Stimulated activated CD8-positive, alpha-beta memory T cell treated with anti-CD3 and anti-CD28 coated beads, Interleukin-15, amount 100 ng/mL, for 48 hours (primary cell): Measurements from ENCODE around the gene CLRN3.

Source experiments
- DNase-seq, 2 donors: peaks; one replicate each; pipeline ENCODE4 v3.0.0-alpha.2; 2020; ENCODE audit warnings: low read depth in 2 of 2

CLRN3 gene

DNA sequence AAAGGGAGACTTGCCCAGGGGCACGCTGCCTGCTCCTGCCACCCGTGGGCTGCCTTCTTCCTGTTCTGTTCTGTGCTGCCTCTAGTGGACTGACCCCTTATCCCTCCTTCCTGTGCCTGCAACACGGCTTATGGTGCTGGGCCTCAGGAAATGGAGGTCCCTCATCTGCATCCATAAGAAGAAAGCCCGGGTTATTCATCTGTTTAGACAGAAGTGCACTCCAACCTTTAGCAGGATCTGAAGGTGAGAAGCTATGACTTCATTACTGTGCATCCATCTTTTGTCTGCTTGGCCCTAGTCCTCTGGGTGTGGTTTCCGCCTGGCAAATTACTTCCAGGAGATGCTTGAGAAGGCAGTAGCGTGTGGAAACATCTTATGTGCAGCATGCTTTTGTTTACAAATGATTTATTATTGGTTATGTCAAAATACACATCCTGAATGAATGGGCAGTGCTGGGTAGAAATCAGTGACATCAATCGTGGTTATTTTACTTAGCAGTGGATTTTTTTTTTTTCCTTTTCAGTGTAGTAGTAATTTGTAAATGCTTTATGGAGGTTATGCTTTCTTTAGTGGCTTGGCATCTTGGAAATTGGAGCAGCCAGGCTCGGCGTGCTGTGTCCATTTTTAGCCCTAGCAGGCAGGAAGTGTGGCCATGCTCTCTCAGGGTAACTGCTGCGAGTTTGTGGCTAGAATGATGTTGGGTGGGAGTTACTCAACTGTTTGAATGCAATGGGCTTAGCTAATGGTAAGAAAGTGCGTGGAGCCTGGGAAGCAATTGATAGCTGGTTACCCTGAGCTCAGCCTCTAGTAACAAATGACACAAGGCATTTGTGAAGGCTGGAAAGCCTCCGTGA lies 26.9 kb upstream of the CLRN3 start:
- no peak for DNase-seq

DNA sequence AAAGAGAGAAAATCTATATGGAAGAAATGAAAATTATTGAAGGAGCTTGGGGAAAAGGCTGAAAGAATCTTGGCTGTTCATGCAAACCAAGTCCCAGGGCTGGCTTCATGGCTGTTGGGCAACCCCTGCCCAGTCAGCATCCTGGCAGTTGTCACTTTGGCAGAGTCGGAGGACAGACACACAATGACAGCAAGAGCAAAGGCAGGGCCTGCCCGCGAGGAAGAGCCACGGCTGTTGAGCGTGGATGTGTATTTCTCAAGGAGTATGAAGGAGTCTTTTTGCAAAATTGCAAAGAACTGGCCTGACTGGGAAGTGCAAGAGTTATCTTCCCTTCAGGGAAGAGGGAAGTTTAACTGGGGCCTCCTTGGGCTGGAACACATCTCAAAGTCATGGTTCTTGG lies 25.8 kb upstream of the CLRN3 start:
- no peak for DNase-seq

DNA sequence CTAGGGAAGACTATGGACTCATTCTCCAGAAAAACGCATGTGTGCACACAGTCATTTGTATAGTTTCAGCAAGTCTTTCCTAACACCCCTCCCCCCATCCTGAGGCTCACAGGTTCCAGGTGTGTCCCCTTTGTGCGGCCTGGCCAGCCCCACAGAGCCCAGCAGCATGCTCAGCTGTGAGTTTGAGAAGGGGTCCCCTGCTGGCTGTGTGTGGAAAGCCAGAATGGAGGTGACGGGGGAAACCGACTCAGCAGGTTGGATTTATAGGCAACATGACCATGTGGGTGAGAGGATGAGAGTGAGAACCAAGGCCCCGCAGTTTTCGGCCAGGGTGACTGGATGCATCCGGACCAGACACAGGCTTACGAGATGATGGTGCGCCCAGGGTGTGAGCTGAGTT lies 24.1 kb upstream of the CLRN3 start:
- DNase-seq = no peak

DNA sequence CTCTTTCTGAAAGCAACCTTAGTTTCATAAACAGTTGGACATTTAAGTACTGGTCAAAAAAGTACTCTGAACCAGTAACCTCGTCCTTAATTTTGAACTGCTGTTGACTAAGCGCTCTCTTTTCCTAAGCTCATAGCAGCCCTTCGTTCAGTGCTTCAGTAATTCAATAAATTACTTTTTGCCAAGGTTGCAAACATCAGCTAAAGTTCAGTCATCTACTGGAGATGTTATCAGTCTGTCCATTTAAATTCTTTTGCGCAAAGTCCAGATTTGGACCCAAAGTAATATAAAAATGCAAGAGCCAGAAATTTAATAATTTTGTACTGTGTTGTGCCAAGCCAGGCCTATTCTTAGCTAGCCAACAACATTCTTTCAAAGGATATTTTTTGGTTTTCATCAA lies 22.6 kb upstream of the CLRN3 start:
- DNase-seq = no peak

DNA sequence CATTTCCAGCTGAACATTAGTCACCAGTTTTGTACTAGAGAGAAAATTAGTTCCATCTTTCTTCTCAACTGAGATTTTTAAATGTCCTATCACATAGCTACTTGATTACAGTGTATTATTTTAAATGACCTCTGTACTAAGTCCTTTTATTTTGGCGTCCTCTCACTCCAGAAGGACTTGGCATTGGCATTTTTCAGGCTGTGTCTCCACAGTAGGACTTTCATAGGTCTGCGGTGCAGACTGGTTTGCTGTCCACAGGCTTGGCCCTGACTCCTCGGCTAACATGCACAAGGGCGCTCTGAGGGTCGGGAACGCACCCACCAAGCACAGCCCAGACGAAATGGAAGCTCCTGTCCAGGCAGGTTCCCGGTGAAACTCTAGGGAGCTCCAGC lies 20.6 kb upstream of the CLRN3 start:
- no peak for DNase-seq

DNA sequence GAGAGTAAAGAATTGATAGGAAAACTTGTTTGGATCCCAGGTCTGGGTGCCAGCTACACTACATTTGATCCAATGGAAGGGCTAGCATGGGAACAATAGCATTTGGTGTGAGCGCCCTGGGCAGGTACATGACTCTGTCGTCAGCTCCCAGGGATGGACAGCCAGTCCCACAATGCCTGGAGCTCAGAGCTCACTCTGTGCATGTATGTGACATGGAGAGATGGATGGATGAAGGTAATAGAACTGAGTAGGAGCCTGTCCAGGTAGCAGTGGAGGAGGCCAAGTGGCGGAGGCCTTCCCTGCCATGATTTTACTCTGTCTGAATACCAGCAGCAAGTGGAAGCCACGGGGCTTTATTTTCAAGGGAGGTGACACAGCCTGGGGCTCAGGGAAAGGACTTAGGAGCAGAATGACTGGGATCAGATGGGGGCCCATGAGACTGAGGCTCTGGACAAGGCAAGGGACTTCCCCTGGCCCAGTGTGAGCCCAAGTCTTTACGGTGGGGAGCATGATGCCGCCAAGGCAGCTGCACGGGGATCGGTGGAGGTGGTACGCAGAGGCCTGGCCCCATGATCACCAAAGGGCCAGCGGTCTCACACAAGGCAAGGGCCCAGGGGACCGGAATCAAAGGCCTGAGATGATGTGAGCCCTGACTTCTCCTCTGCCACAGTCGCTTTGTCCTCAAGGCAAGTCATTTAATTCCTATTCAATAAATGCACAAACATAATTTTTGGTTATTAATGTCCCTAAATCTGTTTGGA lies 20.0 kb upstream of the CLRN3 start:
- DNase-seq = no peak

DNA sequence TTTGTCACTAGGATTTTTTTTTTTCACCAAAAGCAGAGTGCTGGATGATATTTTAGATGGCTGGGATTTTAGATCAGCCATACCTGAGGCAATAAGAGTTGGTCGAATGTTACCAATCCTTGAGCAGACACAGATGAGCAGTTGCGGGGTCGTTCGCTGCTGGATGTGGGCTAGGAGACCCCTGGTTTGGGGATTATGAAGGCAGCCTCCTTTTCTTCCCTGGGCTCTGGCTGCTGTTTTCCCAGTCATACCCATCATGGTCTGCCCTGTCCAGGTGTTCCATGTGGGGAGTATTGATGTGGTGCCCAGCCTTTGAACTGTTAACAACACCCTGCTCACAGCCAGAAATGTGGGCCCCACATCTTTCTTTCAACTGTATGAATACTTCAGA lies 19.1 kb upstream of the CLRN3 start:
- no peak for DNase-seq

DNA sequence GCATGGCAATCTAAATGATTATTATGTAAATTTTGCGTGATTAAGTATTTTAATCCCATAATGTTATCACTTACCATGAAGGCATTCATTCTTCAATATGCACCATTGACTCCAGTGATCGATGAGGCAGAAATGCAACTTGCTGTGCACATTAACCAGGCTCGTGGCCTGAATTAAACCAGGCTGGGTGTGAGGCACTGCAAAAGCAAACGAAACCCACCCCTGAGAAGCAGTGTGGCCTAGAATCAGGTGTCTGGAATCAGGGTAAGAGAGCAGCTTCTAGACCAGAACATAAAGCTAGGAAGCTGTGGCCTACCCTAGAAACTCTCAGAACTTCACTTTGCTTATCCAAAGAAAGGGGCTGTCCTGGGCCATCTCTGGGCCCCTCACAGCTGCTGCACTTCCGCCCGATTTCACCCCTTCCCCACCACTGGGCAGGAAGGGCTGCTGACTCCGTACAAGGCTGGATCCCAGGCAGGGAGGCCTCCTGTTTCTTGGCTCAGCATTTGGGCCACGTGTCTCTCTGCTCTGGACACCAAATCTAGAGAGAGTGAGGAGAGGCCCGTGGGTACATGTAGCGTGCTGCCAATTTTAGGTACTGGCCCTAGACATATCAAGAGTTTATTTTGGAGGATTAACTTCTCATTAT lies 18.6 kb upstream of the CLRN3 start:
- no peak for DNase-seq

DNA sequence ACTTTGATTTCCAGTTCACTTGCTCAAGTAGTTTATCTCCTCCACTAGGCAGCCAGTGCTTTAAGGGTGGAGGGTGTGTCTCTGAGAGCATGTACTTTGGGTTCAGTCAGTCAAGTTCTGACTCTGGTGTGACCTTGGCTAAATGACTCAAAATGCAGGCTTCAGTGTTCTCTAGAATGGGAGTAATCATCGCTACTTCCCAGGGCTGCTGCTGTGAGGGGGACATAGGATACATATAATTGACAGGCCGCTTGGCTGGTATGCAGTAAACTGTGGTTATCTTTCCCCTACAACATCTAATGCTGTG lies 17.7 kb upstream of the CLRN3 start:
- no peak for DNase-seq

DNA sequence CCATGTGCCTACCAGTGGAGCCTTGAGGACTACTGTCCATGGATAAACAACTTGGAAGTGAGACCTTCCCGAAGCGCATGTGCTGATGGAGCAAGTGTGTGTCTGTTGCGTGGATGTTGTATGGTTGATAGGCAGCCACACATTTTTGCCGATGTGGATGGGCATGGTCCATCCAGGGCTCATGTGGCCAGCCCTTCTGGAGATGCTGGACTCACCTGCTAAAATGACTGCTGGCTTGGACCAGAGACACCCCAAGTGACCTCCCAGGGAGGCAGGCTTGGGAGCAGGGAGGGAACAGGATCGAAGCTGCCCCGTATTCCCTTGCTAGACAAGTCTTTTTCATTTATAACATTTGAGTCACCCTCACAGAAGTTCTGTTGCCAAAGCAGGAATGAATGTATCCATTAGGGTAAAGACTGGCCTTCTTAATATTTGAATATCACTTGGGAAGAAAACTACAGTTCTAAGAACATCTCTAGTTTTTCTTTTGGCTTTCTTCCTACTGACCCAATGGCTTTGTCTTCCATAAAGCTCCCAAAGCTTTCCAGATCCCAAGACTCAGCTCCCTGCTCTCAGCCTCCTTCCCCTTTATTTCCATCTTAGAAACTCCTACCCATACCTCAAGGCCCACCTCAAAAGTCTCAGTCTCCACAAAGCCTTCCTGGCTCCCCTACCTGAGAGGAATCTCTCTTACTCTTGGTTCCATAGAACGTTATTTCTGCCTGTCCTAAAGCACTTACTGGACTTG lies 17.1 kb upstream of the CLRN3 start:
- no peak for DNase-seq

DNA sequence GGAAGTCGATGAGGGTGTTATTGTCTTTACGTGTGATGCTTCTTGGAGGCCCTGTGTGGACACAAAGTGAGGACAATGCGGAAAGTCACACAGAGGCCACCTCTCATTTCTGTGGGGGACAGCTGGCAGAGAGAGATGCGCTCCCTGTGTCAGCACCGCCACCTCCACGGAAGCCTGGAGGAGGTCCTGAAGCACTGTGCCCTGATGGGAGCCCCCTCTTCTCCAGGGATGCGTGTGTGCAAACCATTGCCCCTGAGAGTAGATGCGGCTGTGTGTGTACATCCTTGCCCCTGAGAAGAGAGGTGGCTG lies 16.2 kb upstream of the CLRN3 start:
- no peak for DNase-seq

DNA sequence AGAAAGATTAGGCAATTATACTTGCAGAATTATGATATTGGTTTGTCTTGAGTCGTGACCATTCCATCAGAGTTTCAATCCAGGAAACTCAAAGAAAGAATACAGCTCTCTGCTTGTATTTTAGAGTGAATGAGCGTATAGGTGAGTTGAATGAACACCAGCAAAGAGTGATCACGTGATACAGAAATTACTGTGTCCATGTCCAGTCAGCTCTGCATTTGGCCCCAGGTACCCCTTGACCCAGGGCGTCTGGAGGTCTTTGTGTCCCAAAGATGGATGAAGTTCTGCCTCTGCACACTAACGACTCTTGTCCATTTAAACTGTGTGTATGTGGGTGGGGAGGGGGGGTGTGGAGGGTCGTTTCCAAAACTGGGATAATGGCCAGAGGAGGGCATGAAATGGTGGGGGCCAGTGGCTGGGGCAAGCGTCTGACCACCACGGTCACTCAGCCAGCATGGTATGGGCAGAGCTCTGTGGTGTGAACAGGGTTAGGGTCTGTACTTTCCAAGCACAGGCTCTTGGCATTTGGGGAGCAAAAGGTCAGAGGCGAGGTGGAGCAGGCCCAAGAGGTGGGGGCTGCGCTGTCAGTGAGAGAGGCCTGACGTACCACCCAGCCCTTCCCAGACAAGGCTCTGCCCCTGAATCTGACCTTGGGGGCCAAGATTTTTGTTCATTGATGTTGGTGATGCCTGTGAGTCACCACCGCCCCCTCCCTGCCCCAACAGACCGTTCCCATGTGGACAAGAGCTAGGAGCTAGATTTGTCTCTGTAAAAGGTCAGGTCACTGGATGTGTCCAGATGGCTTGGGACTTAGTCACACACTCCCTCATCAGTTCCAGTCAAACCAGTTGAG lies 15.6 kb upstream of the CLRN3 start:
- DNase-seq = no peak

DNA sequence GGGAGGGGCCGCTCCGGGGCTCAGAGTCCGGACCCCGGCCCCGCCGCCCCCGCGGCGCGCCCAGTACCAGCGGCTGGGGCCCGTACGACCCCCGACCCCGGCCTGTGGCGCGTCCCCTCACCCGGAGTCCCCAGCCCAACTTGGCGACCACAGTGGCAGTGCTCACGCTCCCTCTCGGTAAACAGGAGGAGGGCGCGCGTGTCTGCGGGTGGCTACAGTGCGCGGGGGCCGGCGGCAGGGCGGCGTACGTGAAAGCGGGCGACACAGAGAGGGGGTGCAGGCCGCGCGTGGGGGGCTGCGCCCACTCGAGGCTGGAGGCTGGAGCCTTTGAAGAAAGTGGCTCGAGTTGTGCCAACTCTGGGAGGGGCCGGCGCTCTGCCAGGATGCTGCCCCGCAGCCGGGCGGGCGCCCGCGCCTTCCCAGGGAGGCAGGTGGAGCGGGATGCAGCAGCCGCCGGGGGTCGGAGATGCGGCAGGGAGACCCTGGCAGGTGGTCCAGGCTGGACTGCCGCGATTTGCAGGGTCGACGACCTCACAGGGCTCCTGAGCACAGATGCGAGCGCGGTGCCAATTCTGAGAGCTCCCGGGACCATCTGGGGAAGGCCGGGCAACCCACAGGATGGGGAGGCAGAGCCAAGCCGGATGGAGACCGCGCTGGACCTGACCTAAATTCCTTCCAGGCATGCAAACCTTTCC lies 14.8 kb upstream of the CLRN3 start:
- DNase-seq = no peak

DNA sequence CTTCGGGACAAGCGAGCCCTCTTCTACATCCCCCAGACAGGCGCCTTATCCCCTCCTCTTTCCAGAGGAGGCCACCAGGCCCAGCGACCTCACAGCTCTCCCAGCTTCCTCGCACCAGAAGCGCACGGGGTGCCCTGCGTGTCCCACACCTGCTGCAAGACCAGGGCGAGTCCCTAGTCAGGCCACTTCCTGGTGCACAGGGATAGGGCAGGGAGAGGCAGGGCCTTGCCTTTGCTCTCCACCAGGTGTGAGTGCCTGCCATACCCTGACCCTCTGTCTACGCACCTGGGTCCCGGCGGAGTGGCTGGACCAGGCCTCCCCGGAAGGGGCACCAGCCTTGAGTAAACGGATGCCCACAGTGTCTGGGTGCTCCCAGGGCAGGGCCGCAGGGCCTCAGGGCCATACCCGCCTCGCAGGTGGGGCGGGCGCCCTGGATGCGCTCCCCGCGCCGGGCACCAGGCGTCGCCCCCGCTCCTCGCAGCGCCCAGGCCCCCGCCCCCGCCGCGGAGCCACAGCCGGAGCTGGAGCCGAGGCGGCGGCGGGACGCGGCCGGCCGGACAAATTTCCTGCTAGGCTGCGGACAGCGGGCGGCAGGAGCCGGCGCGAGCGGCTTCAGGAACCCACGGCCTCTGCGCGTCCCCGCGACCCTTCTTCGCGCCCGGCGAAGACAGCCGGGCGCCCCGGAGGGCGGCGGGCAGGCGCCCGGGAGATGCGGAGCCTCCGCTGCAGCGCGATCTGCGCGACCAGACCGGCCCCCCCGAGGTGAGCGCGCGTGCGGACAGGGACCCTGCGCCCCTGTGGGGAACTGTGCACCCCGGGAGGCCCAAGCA lies 14.0 kb upstream of the CLRN3 start, which contains the start of gene PTPRE:
Gene PTPRE (plus strand): TSS at position 556 of the 830 bp plus-strand sequence. CDS start 133,779 bp downstream, outside the sequence.
- peak; percentile 62 to 66 for DNase-seq

DNA sequence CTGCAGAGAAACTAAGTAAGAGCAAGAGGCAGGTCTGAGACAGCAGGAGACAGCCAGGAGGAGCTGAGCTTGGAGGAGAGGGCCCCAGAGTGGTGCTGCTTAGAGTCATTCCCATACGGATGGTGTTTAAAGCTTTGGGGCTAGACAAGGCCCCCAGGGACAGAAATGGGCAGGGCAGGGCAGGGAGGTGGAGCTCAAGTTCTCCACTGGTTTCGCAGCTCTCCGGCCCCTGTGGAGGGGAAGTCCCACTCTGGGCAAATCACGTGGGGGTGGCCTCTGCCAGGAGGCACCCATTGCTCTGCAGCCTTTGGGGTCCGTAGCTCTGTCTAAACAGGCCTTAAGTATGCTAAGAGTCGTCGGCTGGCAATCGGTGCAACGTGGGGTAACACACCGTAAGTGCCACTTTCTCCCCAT lies 13.1 kb upstream of the CLRN3 start:
- DNase-seq = no peak

DNA sequence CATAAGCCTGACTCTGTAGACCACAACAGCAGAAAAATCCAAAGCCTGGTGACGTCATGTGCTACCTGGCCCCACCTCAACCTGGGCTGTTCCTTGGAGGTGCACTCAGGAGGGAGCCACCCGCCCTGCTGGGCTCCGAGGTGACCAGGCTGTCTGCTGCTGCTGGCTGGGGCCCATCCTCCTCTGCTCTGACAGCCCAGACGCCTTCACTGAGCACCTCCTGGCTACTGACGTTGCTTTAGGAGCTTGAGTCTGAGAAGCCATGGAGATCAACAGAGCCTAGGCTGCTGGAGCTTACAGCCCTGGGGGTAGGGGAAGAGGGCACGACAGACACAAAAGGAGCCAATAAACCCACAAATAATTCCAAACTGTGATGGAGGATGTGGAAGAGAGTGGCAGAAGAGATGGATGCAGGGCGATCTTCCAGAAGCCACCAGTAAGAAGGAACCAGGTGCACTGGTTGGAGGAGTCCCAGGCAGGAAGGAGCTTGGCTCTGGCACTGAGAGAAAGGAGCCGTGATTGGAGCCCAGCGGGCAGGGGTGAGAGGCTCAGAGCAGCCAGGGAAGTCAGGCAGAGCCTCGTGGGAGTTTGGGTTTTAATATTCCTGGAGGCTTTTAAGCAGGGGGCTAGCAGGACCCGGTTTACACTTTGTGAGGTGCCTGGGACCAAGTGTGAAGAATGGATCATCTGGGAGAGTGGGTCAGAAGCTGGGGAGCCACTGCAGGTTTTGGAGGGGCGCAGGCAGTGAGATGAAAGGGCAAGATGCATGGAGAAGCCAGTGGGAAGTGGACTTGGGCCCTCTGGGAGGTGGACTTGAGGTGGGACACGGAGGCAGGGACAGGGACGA lies 12.5 kb upstream of the CLRN3 start:
- DNase-seq = no peak

DNA sequence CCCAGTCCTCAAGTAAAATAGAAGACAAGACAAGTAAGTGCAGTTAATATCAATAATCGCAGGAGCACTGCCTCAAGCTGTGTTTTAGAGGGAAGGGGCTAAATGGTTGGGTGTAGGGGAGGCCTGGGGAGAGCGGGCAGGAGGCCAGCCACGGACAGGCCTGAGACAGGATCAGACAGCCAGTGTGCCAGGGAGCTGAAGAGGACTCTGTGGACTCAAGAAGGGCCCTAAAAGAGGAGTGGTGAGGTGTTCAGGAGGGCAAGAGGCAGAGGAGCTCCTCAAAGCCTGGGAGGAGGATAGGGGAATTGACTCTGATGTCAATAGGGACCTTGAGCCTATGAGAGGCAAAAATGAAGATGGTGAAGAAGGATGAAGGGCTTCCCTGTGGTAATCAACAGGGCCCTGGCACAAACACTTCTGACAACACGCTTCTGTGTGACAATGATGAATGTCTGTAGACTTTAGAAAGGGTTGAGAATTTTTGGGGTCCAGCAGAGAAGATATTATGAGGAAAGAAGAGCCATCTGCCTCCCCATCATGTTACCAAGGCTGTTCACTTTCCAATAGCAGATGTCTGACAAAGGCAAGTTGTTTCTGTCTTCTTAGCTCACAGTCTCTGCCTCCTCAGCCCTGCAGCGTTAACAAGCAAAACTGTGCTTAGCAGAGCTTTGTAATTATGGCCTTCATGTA lies 11.7 kb upstream of the CLRN3 start:
- no peak for DNase-seq

DNA sequence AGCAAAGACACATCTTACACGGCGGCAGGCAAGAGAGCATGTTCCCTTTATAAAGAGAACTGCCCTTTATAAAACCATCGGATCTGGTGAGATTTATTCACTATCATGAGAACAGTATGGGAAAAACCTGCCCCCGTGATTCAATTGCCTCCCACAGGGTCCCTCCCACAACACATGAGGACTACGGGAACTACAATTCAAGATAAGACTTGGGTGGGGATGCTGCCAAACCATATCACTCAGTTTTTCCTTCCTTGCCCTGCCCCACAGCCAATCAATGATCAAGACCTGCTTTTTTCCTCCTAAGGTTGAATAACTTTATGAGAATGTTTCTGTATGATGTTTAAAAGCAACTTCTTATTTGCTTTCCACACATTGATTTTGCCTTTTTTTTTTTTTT lies 11.0 kb upstream of the CLRN3 start:
- no peak for DNase-seq
